Measurements from ENCODE around the gene ATP9A.
"Not testable (repeated sequence)": the region's sequence is repeated elsewhere in the genome, so short reads cannot be mapped to it uniquely, and the experiment has no call there.

The ATP9A gene

DNA sequence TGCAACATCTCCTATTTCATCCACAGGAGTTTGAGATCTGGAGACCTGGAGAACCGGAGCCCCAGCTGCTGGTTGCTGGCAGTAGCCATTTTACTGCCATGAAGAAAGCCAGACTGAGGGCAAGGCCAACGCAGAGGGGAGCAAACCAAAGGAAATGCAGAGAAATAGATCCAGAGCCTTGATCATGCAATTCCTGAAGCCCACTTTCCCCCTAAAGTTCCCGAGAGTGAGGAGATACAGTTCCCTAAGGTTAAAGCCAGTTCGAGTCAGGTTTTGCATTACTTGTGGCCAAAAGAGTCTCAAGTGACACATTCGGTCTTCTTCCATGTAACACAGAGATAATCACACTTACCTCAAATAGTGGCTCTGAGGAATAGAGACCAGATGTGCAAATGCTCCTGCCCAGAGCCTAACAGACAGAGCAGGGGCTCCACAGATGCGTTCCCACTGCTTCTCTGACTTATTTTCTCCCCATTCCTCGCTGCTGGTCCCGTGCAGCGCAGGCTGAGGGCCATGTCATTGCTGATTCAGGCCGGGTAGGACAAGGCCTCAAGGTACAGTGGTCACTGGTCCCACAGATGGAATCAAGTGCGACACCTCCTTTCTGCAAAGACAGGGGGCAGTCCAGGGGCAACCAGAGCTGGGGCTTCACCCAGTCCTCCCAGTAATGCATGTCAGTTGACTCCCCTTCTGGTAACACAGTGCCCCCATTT lies 190.6 kb downstream of the ATP9A start:
- H3K4me1 Mint-ChIP-seq (ENCODE audit: low read depth): no peaks in the 10 kb centered on the region
- H3K4me3 Mint-ChIP-seq: no peak overlapping the region
- H3K27ac Mint-ChIP-seq: no peak overlapping the region
- peaks cover 3% of the 10 kb centered on the region for H3K27me3 Mint-ChIP-seq (ENCODE audit: low read depth)
- no peaks in the 10 kb centered on the region for H3K9me3 Mint-ChIP-seq
- DNase-seq (ENCODE audit: low spot score): no peak
- no peaks in the 10 kb centered on the region for H3K36me3 Mint-ChIP-seq (ENCODE audit: low read depth)

DNA sequence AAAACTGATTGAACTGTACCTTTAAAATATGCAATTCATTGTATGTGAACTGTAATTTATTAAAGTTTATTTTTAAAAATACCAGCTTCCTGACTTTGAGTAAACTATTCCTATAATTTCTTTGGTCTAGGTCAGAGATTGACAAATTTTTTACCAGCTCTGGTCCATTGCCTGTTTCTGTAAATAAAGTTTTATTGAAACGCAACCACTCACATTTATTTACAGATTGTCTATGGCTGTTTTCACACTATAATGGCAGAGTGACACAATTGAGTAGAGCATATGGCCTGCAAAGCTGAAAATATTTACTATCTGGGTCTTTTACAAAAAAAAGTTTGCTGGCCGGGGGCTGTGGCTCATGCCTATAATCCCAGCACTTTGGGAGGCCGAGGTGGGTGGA lies 192.7 kb downstream of the ATP9A start:
- Mint-ChIP-seq H3K27ac (no peak overlapping the region), H3K9me3 (no peaks in the 10 kb centered on the region), H3K4me1 (ENCODE audit: low read depth) (no peaks in the 10 kb centered on the region), H3K36me3 (ENCODE audit: low read depth) (no peaks in the 10 kb centered on the region), H3K27me3 (ENCODE audit: low read depth) (peaks cover 3% of the 10 kb centered on the region), H3K4me3 (no peak overlapping the region)
- no peak for DNase-seq (ENCODE audit: low spot score)

DNA sequence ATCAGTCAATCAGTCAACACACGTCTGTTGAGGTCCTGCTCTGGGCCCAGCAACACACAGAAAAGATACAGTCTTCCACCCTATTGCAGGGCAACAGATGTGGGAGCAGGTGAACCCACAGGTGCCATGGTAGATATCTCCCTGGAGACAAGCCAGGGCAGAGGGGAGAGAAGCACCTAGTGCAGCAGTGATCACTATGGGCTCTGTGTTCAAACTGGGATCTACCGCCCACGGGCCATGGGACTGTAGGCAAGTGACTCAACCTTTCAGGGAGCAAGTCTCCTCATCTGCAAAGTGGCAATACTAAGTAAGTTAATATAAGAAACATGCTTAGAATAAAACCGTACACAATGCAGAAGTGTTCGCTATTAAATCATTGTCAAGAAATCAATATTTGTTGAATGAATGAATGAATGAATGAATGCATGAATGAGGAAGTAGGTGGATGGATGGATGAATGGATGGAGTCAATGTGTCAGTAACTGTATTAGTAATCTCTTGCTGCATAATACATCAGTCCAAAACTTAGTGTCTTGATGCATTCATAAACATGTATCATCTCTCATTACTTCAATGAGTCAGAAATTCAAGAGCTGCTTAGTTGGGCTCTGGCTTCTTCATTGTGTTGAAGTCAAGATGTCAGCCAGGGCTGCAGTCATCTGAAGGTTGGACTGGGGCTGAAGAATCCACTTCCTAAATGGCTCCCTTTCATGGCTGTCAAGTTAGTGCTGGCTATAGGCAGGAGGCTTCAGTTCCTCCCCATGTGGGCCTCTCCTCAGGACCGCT lies 193.7 kb downstream of the ATP9A start:
- Mint-ChIP-seq H3K27ac (no peak overlapping the region), H3K36me3 (ENCODE audit: low read depth) (no peaks in the 10 kb centered on the region), H3K4me3 (no peak overlapping the region), H3K27me3 (ENCODE audit: low read depth) (no peaks in the 10 kb centered on the region), H3K9me3 (no peaks in the 10 kb centered on the region), H3K4me1 (ENCODE audit: low read depth) (no peaks in the 10 kb centered on the region)
- no peak for DNase-seq (ENCODE audit: low spot score)

DNA sequence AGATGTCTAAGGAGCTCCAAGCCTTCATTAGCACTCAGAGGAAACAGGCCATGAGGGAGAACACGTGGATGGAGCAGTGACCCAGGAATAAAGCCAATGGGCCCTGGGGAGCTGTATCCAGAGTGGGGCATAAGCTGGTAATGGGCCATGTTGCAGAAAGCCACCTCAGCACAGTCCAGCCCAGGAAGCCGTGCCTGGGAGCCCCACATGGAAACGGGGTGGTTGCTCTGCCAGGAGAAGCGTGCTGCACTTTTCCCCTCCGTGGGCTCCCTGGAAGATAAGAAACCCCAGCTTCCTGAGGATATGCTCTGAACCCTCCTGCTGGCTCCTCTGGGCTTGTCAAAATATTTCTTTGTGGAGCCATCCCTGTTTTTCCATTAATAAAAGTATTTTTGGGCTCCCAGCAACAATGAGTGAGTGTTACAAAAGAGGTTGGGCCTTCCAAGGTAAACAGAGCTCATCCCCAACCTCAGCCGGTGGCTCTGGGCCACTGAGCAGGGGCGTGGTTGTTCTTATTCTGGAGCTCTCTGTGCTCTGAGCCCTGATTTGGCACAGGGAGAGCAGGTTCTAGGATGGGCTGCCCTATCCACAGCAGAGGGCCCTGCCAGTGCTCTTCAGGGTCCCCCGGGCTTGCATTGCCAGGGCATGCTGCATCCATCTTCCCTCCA lies 194.5 kb downstream of the ATP9A start:
- DNase-seq (ENCODE audit: low spot score): no peak
- Mint-ChIP-seq H3K27me3 (ENCODE audit: low read depth) (peaks cover 1% of the 10 kb centered on the region), H3K36me3 (ENCODE audit: low read depth) (no peaks in the 10 kb centered on the region), H3K9me3 (peaks cover under 1% of the 10 kb centered on the region), H3K4me1 (ENCODE audit: low read depth) (no peaks in the 10 kb centered on the region), H3K27ac (no peak overlapping the region), H3K4me3 (no peak overlapping the region)

DNA sequence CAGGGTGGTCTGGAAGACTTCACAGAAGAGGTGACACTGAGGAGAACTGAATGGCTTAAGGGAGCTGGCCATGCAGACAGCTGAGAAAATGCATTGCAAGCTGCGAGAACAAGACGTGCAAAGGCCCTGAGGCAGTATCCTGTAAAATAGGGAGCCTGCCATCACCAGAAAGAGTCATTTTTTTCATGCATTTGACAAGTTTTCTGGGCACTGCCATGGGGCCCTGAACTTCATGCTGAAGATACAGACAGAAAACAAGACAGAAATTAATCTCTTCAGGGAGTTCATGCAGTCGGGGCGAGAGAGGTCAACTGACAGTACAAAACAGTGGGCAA lies 196.8 kb downstream of the ATP9A start:
- DNase-seq (ENCODE audit: low spot score): no peak
- H3K27me3 Mint-ChIP-seq (ENCODE audit: low read depth): peaks cover 17% of the 10 kb centered on the region

DNA sequence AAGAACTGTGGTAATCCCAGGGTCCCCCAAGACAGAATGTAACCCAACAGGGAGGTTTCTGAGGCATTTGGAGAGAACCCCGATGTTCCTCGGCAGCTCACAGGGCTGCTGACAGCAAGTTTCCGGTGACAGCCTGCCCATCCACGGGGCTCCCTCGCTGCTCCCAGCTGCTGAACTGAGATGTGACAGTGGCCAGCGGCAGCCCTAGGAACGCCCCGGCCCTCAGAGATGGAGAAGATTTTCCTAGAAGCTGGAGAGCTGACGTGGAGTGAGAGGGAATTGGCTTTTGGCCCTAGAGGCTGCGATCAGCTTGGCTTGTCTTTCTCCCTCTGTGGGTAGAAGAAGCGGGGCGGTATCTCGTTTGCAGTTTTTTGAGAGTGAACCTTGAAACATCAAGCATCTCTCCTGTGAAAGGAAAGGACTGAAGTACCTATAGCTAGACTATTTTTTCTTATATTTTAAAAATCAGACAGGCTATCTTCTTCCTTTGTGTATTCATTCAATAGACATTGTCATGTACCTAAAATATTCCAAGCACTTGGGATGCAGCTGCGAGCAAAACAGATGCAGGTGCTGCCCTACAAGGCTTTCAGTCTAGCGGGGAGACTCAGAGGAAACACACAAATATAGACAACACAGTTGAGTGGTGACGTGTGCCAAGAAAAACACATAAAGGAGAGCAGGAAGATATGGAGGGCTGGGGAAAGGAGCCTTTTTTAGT lies 197.3 kb downstream of the ATP9A start:
- Mint-ChIP-seq H3K4me1 (ENCODE audit: low read depth) (no peaks in the 10 kb centered on the region), H3K27ac (no peak overlapping the region), H3K36me3 (ENCODE audit: low read depth) (no peaks in the 10 kb centered on the region), H3K27me3 (ENCODE audit: low read depth) (peaks cover 22% of the 10 kb centered on the region), H3K4me3 (no peak overlapping the region), H3K9me3 (peaks cover 5% of the 10 kb centered on the region)
- no peak for DNase-seq (ENCODE audit: low spot score)

More for the DNA sequence above, 196.8 kb downstream of the ATP9A start:
- Mint-ChIP-seq H3K4me3 (no peak overlapping the region), H3K9me3 (peaks cover 5% of the 10 kb centered on the region), H3K27ac (no peak overlapping the region), H3K36me3 (ENCODE audit: low read depth) (no peaks in the 10 kb centered on the region), H3K4me1 (ENCODE audit: low read depth) (no peaks in the 10 kb centered on the region)

DNA sequence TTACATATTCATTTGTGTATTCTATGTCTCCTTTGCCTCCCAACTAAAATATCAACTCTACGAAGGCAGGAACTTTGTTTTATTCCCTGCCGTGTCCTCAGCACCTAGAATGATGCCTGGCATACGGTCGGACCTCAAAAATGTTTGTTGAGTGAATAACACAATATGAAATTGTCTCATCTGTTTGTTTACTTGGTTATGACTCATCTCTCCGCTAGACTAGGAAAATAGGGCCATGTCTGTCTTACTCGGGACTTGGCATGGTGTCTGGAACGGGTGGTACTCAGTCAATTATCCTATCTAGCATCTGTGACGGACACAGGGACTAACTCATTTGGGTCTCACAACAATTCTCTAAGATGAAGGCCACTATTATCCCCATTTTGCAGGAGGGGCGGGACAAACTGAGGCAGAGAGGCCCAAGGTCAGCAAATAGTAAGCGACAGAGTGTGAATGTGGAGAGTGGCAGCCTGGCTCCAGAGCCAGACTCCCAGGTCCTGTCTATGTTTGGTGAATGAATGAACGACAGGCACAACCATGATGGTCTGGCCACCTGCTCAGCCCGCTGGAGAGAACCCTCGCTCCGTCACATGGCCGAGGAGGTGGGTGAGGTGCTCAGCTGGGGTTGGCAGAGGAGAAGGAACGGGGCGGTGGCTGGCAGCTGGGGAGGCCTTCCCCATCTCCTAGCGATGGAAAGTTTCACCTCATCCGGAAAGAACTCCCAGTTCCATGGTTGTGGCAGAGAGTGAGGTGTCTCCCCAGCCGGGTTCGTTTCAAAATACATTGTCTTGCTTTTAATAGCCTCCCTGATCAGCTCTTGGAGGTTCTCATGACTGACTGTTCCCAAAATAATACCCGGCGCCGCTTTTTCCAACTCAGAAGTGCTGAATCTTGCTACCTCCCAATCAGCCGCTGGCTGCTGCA lies 198.1 kb downstream of the ATP9A start:
- Mint-ChIP-seq H3K27ac (no peak overlapping the region), H3K4me1 (ENCODE audit: low read depth) (no peaks in the 10 kb centered on the region), H3K36me3 (ENCODE audit: low read depth) (no peaks in the 10 kb centered on the region), H3K27me3 (ENCODE audit: low read depth) (peaks cover 30% of the 10 kb centered on the region), H3K4me3 (no peak overlapping the region), H3K9me3 (peaks cover 5% of the 10 kb centered on the region)
- no peak for DNase-seq (ENCODE audit: low spot score)

DNA sequence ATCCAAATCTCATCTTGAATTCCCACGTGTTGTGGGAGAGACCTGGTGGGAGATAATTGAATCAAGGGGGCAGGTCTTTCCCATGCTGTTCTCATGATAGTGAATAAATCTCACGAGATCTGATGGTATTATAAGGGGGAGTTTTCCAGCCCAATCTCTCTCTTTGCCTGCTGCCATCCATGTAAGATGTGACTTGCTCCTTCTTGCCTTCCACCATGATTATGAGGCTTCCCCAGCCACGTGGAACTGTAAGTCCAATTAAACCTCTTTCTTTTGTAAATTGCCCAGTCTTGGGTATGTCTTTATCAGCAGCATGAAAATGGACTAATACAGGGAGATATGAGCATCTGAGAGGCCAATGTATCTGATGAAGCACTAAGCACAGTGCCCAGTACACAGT lies 199.7 kb downstream of the ATP9A start:
- not testable (repeated sequence) for H3K4me1 Mint-ChIP-seq (ENCODE audit: low read depth); H3K9me3 Mint-ChIP-seq; DNase-seq (ENCODE audit: low spot score); H3K4me3 Mint-ChIP-seq; H3K27ac Mint-ChIP-seq; H3K36me3 Mint-ChIP-seq (ENCODE audit: low read depth)
- peaks cover 39% of the 10 kb centered on the region for H3K27me3 Mint-ChIP-seq (ENCODE audit: low read depth)

DNA sequence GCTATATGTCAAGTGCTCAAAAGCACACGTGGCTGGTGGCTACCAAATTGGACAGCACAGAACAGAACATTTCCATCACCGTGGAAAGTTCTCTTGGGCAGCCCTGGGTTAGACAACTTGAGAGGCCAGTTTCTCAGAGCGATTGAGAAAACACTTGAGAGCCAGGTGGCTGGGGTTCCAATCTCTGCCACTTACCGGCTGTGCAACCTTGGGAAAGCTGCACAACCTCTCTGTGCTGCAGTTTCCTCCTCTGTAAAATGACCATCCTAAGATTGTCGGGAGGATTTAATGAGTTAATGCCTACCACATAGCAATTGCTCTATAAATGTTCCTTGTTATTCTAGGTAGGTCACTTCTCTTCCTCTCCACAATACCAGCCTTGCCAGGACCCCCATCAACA lies 200.6 kb downstream of the ATP9A start:
- peaks cover 2% of the 10 kb centered on the region for H3K4me1 Mint-ChIP-seq (ENCODE audit: low read depth)
- no peak overlapping the region for H3K27ac Mint-ChIP-seq
- DNase-seq (ENCODE audit: low spot score): no peak
- H3K27me3 Mint-ChIP-seq (ENCODE audit: low read depth): peaks cover 48% of the 10 kb centered on the region
- H3K9me3 Mint-ChIP-seq: peaks cover 5% of the 10 kb centered on the region
- H3K4me3 Mint-ChIP-seq: no peak overlapping the region
- no peaks in the 10 kb centered on the region for H3K36me3 Mint-ChIP-seq (ENCODE audit: low read depth)

DNA sequence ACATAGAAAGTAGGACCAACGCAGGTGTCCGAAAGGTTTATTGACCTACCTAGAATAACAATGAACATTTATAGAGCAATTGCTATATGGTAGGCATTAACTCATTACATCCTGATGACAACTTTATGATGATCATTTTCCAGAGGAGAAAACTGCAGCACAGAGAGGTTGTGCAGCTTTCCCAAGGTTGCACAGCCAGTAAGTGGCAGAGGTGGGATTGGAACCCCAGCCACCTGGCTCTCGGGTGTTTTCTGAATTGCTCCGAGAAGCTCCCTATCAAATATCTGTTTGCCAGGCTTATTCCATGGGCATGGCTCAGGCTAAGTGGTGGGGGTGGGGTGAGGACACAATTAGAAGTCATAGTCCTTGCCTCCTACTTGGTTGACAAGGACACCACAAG lies 201.6 kb downstream of the ATP9A start:
- no peak overlapping the region for H3K27ac Mint-ChIP-seq
- no peak overlapping the region for H3K4me3 Mint-ChIP-seq
- peaks cover 5% of the 10 kb centered on the region for H3K4me1 Mint-ChIP-seq (ENCODE audit: low read depth)
- H3K27me3 Mint-ChIP-seq (ENCODE audit: low read depth): peaks cover 53% of the 10 kb centered on the region
- no peaks in the 10 kb centered on the region for H3K36me3 Mint-ChIP-seq (ENCODE audit: low read depth)
- DNase-seq (ENCODE audit: low spot score): no peak
- H3K9me3 Mint-ChIP-seq: peaks cover 5% of the 10 kb centered on the region

DNA sequence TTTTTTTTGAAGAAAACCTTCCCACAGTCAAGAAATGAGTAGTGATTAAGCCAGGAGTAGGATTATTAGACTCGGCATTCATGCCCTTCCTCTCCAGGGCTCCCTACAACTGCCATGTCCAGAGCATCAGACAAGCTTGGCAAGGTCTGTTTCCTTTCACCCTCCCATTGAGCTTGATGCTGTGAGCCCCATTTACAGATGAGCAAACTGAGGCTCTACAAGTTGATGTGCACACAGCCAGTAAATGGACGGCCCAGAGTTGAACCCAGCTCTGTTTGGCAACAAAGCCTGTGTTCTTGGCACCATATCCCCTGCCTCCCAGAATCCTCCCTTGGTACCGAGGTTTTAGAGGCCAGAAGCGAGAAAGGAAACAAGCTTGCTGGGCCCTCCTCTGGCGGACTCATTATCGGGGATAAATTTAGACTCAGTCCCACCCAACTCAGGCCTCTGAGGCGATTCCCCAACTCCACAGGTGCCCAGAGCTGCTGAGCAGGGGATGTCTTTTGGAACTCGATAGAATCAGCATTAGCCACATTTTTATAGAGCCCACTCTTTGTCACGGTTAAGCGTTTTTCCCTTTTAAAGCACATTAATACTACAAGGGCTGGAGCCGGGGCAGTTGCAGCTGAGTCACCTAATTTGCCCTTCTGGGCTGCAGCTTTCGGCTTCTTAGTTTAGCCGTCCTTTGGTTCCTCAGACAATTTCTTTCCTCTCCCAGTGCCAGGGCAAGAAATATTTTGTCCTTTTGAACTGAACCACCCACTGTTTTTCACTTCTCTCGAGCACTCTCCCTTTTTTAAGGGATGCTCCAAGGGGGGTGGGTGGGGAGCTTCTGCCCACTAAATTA lies 202.7 kb downstream of the ATP9A start:
- no peak overlapping the region for H3K4me3 Mint-ChIP-seq
- peaks cover 64% of the 10 kb centered on the region for H3K27me3 Mint-ChIP-seq (ENCODE audit: low read depth)
- H3K27ac Mint-ChIP-seq: no peak overlapping the region

DNA sequence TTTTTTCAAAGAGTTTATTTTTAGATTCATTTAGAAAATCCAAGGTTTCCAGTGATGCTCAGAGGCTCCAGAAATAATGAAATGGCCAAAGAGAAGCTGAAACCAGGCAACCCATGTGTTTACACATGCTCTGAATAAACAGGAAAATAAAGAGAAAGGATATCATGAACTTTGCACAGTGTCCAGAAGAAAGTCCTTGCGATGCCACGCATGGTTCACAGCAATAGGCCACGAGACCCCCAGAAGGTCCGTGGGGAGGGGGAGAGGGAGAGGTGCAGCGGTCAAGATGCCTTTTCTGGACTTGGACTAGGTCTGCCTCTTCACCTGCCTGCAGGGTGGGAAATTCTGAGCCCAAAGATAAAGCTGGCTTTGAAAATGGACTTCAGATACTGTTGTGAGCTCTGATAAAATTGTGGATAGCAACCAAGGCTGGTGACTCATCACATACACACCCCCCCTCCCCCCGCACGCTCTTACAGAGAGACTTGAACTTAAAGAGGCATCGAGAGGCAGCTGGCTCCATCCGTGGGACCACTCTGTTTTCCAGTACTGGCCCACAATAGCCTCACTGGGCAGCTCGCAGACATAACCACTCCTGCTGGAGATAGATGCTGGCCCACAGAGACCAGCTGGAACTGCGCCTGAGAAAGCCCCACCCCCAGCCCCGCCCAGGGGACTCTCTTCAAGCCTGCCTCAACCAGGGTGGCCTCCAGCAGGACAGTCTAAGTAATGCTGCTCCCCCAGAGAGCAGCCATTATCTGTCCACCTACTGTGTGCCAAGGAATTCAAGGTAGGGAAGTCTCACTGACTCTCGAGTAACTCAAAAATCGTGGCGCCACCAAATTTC lies 204.5 kb downstream of the ATP9A start:
- no peak overlapping the region for H3K27ac Mint-ChIP-seq
- peaks cover 81% of the 10 kb centered on the region for H3K27me3 Mint-ChIP-seq (ENCODE audit: low read depth)
- peaks cover 4% of the 10 kb centered on the region for H3K9me3 Mint-ChIP-seq
- no peak for DNase-seq (ENCODE audit: low spot score)
- no peaks in the 10 kb centered on the region for H3K36me3 Mint-ChIP-seq (ENCODE audit: low read depth)
- peak overlapping the region; percentile 52 for H3K4me3 Mint-ChIP-seq
- H3K4me1 Mint-ChIP-seq (ENCODE audit: low read depth): peaks cover 11% of the 10 kb centered on the region

More for the DNA sequence above, 202.7 kb downstream of the ATP9A start:
- no peaks in the 10 kb centered on the region for H3K36me3 Mint-ChIP-seq (ENCODE audit: low read depth)
- peaks cover 11% of the 10 kb centered on the region for H3K4me1 Mint-ChIP-seq (ENCODE audit: low read depth)
- peaks cover 5% of the 10 kb centered on the region for H3K9me3 Mint-ChIP-seq
- DNase-seq (ENCODE audit: low spot score): no peak
